Measurements from ENCODE around the gene CYTH3.

Gene CYTH3

GRCh38 chr7:6146666-6147065, 125.8 kb downstream of the CYTH3 start:
- no peak for DNase-seq

DNA sequence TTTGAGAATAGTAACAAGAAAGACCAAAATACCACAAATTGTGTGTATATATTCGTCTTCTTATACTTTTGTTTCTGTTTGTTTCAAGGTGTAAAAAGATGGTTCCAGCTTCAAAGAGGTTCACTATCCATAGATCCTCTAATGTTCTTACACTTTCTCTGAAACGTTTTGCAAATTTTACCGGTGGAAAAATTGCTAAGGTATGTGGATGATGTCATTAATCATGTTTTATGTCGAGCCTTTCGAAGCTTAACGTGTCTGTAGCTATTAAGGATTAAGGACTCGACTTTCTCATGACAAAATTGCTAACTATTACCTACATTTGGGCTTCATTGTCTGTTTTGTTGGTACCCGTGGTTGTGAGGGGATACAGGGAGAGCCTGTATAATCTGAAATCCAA, 128.4 kb downstream of the CYTH3 start:
- no peak for DNase-seq

GRCh38 chr7:6142871-6143380, 129.5 kb downstream of the CYTH3 start:
- DNase-seq, result no peak

GRCh38 chr7:6139189-6139996, 133.0 kb downstream of the CYTH3 start:
- no peak for DNase-seq

GRCh38 chr7:6136475-6136874, 135.9 kb downstream of the CYTH3 start:
- no peak for DNase-seq

DNA sequence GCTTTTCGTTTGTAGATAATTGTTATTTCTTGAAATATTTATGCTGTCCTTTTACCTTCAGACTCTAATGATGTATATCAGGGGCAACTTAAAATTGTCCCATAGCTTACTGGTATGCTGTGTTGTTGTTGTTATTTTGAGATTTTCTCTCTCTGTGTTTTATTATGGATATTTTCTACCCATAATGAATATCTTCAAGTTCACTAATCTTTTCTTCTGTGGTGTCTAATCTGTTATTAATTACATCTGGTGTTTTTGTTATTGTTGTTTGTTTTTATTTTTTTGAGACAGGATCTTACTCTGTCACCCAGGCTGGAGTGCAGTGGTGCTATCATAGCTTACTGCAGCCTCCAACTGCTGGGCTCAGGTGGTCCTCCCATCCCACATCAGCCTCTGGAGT, 139.2 kb downstream of the CYTH3 start:
- DNase-seq, result no peak

GRCh38 chr7:6130007-6130587, 142.3 kb downstream of the CYTH3 start:
- DNase-seq, result no peak

DNA sequence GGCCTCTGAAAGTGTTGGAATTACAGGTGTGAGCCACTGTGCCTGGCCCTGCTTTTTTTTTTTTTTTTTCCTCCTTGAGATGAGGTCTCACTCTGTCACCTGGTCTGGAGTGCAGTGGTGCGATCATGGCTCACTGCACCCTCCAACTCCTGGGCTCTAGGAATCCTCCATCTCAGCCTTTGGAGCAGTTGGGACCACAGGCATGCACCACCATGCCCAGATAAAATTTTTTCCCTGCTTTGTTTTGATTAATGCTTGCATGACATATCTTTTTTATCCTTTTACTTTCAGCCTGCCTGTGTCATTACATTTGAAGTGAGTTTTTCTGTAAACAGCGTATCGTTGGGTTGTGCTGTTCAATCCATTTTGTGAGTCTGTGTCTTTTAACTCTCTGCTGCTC, 144.2 kb downstream of the CYTH3 start:
- no peak for DNase-seq

DNA sequence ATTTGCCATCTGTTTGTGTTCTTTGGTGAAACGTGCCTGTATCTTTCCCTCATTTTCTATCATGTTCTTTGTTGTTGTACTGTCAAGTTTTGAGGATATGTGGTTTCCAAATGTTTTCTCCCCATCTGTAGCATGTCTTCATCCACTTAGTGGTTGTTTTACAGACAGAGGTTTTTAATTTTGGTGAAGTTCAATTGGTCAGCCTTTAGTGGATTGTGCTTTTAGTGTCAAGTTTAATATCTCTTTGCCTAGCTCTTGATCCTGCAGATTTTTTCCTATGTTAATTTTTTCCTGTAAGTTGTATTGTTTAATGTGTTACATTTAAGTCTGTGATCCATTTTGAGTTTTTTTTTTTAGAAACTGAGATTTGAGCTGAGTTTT, 145.3 kb downstream of the CYTH3 start:
- no peak for DNase-seq

GRCh38 chr7:6123843-6124242, 148.6 kb downstream of the CYTH3 start:
- DNase-seq, result no peak

- no peak for DNase-seq
These were observed 151.3 kb downstream of the CYTH3 start for GRCh38 chr7:6121141-6121540.

DNA sequence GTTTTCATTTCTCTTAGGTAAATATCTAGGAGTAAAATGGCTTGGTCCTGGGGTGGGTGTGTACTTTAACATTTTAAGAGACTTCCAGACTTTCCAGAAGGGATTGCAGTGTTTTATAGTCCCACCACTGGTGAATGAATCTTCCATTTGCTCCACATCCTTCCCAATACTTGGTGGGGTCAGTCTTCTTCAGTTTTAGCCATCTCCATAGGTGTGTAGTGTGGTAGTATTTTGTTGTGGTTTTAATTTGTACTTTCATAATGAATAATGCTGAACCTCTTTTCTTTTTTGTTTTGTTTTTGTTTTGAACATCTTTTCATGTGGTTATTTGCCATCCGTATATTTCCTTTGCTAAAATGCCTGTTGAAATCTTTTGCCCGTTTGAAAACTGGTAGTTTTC, 154.9 kb downstream of the CYTH3 start:
- DNase-seq, result no peak

DNA sequence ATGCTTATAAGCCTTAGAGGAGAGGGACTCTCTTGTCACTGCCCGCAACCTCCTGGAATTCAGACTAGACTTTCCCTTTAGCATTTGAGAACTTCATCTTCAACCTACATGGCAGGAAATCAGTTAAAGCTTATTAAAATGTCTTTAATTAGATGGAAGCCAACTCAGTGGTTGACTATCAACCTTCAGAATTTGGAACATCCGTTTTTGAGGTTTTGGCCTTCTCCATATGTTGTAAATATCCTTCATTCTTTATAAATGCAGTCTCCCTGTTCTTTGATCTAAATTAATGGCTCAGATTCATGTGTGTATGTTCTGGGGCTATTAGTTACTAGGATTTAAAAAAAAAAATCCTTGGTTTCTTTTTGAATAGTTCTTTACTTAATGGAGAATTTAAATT, 156.2 kb downstream of the CYTH3 start:
- DNase-seq, result no peak

Measured in DMS79 treated with DMSO at 0.1 percent for 48 hours (cell line).